Measurements from ENCODE around the gene PARP15.

DNA sequence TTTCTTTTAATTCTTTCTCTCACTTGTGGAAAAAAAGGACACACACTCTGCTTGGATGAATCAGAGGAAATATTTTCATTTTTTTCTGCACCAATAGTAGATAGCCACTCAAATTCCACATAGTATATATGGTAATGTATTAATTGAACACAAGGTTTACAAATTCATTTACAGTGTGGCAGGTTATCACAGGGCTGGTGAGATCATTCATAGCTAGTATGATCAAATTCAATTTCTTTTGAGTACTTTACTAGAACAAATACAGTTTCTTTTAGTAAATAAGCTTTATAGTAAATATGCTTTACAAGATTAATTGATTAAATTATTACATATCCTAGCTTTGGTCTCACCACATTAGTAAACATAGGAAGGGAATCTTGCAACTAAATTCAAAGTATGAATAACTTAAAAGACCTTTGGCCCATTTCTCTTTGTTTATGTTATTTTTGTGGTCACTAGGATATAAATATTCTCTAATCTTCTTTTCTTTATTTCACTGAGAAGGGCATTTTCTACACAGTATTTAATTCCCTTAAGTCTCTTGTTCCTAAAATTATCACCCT lies 63.1 kb downstream of the PARP15 start:
- no peak for TF ChIP-seq POLR2A (IDR thresholded peaks at IDR 0.05)
- TF ChIP-seq, protein P1, sequence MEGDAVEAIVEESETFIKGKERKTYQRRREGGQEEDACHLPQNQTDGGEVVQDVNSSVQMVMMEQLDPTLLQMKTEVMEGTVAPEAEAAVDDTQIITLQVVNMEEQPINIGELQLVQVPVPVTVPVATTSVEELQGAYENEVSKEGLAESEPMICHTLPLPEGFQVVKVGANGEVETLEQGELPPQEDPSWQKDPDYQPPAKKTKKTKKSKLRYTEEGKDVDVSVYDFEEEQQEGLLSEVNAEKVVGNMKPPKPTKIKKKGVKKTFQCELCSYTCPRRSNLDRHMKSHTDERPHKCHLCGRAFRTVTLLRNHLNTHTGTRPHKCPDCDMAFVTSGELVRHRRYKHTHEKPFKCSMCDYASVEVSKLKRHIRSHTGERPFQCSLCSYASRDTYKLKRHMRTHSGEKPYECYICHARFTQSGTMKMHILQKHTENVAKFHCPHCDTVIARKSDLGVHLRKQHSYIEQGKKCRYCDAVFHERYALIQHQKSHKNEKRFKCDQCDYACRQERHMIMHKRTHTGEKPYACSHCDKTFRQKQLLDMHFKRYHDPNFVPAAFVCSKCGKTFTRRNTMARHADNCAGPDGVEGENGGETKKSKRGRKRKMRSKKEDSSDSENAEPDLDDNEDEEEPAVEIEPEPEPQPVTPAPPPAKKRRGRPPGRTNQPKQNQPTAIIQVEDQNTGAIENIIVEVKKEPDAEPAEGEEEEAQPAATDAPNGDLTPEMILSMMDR (IDR thresholded peaks at IDR 0.05), result no peak

Measured in testis (tissue), 2 donors.